ENCODE measurements around the gene KIF16B. TPM values are rescaled to one million over a fixed set of nuclear protein-coding genes. Genes with fewer than 3 reads are reported as not detected.
A peak's percentile ranks its signal among the peaks of the same experiment; 100 is the strongest.

KIF16B gene
- total and polyA plus RNA-seq, 9 of the 15 experiments (the other 6 are each of a cell fraction or from before 2014, with no cell fraction given) = 1.00 to 10.6 (median 8.5) TPM

GRCh38 chr20:16573001-16573965, at the start of gene KIF16B (continued):
- TF ChIP-seq ZFP1 (CRISPR knock-in tag; IDR thresholded peaks at IDR 0.05) (no peak), ZNF830 (CRISPR knock-in tag; IDR thresholded peaks at IDR 0.05) (no peak), CBX1 (IDR thresholded peaks at IDR 0.05; ENCODE audit: low read depth) (peak; percentile 86; the same call in 1 of the 2 replicates), CHD4 (IDR thresholded peaks at IDR 0.05; ENCODE audit: insufficient read depth, insufficient replicate concordance, low read depth, low read length, poor library complexity, severe bottlenecking) (peak; percentile 90), ZNF436 (CRISPR knock-in tag; IDR thresholded peaks at IDR 0.05) (no peak), HDAC2 (IDR thresholded peaks at IDR 0.05) (peak; percentile 77), ZNF785 (CRISPR knock-in tag; IDR thresholded peaks at IDR 0.05) (no peak), KLF13 (tag; IDR thresholded peaks at IDR 0.05; ENCODE audit: borderline replicate concordance, low read depth) (peak; percentile 75; the same call in 1 of the 2 replicates), RBM25 (IDR thresholded peaks at IDR 0.05; ENCODE audit: low read depth, low read length, severe bottlenecking) (peak; percentile 95), RB1 (IDR thresholded peaks at IDR 0.05; ENCODE audit: low read depth) (peak; percentile 67), HNRNPLL (IDR thresholded peaks at IDR 0.05; ENCODE audit: low read depth, low read length, poor library complexity, severe bottlenecking) (peak; percentile 29), EP400 (IDR thresholded peaks at IDR 0.05) (peak; percentile 74), RAD51 (IDR thresholded peaks at IDR 0.05; ENCODE audit: borderline replicate concordance, low read depth) (peak; percentile 72), CTCFL (IDR thresholded peaks at IDR 0.05; ENCODE audit: borderline replicate concordance, insufficient read depth, low read depth, low read length, poor library complexity, severe bottlenecking) (no peak), GABPB1 (CRISPR knock-in tag; IDR thresholded peaks at IDR 0.05) (no peak), RHOXF2B (CRISPR knock-in tag; conservative IDR thresholded peaks at IDR 0.05) (no peak), ZNF140 (CRISPR knock-in tag; IDR thresholded peaks at IDR 0.05) (no peak), TOE1 (IDR thresholded peaks at IDR 0.05; ENCODE audit: borderline replicate concordance) (peak; percentile 91), TOE1 (CRISPR knock-in tag; IDR thresholded peaks at IDR 0.05; ENCODE audit: borderline replicate concordance, low read depth) (no peak), POLR2H (tag; IDR thresholded peaks at IDR 0.05; ENCODE audit: low read depth) (no peak), CREB3 (tag; conservative IDR thresholded peaks at IDR 0.05; ENCODE audit: low read depth) (no peak), FOXM1 (IDR thresholded peaks at IDR 0.05; ENCODE audit: low read depth) (no peak), FOXM1 (CRISPR knock-in tag; IDR thresholded peaks at IDR 0.05; ENCODE audit: low read depth) (no peak), ETS2 (tag; IDR thresholded peaks at IDR 0.05; ENCODE audit: borderline replicate concordance, poor library complexity, severe bottlenecking) (no peak)
